NT2/D1 (cell line): ENCODE results near the gene TMEM132D.

Experiments
- DNase-seq: peaks from one replicate; pipeline ENCODE4 v3.0.0-alpha.2; 2011; ENCODE audit warnings: low read depth, low spot score
- H3K27me3 ChIP-seq: 2 replicates; pipeline ENCODE4 v1.6.0; 2011; ENCODE audit warnings: mild to moderate bottlenecking; ENCODE audit not compliant: insufficient read length, insufficient read depth
- H3K36me3 ChIP-seq: 2 replicates; pipeline ENCODE4 v1.6.1; 2011; ENCODE audit warnings: mild to moderate bottlenecking, low read length, mixed read lengths; ENCODE audit not compliant: insufficient read depth, insufficient read length
- H3K4me1 ChIP-seq: 2 replicates; pipeline ENCODE4 v1.5.1; 2011; ENCODE audit not compliant: insufficient read depth, insufficient read length
- H3K4me3 ChIP-seq: 2 replicates; pipeline ENCODE4 v1.5.1; 2011; ENCODE audit warnings: low read depth; ENCODE audit not compliant: insufficient read length
- H3K9ac ChIP-seq: 2 replicates; pipeline ENCODE4 v1.6.0; 2011; ENCODE audit warnings: low read depth; ENCODE audit not compliant: insufficient read length
- H3K9me3 ChIP-seq: 2 replicates; pipeline ENCODE4 v1.5.1; 2011; ENCODE audit warnings: mild to moderate bottlenecking, low read length; ENCODE audit not compliant: insufficient read depth
- SUZ12 ChIP-seq: IDR thresholded peaks from 2 replicates; pipeline ENCODE4 v1.6.1; 2011; ENCODE audit not compliant: insufficient read length, insufficient read depth; ENCODE audit errors: extremely low read depth
- YY1 ChIP-seq: IDR thresholded peaks from 2 replicates; pipeline ENCODE4 v1.6.1; 2011; ENCODE audit not compliant: insufficient read length, insufficient read depth
- ZNF274 ChIP-seq: IDR thresholded peaks from 2 replicates; pipeline ENCODE4 v1.6.1; 2011; ENCODE audit warnings: mild to moderate bottlenecking, low read depth, low read length

The TMEM132D gene

DNA sequence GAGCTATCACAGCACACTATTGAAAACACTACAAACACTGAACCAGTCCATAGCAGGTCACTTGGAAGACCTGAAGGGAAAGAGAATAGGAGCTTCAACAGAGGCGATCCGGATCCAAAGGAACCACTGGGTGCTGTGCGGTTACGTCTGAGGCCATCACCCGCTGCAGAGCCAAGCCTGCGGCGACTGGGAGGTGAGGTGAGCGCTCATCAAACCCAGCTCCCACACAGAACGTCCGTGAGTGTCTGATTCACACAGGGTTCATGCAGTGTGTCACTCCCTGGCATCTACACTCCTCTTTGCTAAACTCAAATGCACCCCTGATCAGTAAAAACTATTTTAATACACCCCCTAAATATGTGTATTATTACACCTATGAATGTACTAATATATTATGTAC, 64.1 kb downstream of the TMEM132D start:
- Histone ChIP-seq H3K4me3 (no peak overlapping the region), H3K27me3 (no peaks in the 10 kb centered on the region), H3K36me3 (no peaks in the 10 kb centered on the region), H3K9me3 (no peaks in the 10 kb centered on the region), H3K9ac (no peak overlapping the region), H3K4me1 (no peaks in the 10 kb centered on the region)
- TF ChIP-seq SUZ12 (no peak), YY1 (no peak), ZNF274 (no peak)
- DNase-seq: no peak

DNA sequence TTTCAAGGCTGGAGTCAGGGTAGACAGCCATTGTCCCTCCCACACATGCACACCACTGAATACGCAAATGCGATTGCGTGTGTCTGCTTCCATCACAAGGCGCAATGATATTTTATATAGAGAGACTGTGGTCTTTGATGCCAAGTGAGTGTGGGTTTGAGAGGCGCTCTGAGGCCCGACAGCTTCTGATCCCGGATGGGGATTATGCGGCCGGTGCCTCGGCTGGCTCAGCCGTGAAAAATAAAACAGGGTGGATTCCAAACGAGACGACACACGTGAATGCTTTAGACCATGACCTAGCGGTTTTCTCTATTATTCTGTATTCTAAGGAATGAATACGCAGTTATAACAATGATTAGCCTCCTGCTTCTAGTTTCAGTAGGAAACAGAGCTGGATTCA, 72.5 kb downstream of the TMEM132D start:
- TF ChIP-seq YY1 (no peak), ZNF274 (no peak), SUZ12 (no peak)
- no peaks in the 10 kb centered on the region for H3K36me3 ChIP-seq
- no peaks in the 10 kb centered on the region for H3K27me3 ChIP-seq
- H3K9ac ChIP-seq: no peak overlapping the region
- no peaks in the 10 kb centered on the region for H3K4me1 ChIP-seq
- H3K9me3 ChIP-seq: no peaks in the 10 kb centered on the region
- no peak for DNase-seq
- H3K4me3 ChIP-seq: no peak overlapping the region

DNA sequence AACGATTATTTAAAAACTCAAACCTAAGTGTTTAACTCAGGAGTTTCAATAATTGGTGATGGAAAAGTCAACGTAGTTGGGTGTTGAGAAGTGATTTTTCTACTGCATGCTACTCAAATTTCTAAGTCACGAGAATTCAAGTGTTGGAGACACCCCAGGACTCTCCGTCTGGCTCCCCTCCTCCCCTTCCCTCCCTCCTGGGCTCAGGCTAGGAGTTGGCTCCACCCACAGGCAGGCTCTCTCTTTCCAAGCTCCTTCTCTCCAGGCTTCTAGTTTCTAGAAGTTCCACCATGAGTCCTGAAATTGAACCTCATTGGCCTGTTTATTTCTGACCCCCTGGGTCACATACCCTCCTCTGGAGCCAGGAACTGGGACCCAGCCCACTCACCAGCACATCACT, 73.0 kb downstream of the TMEM132D start:
- no peak for DNase-seq
- Histone ChIP-seq H3K4me1 (no peaks in the 10 kb centered on the region), H3K9me3 (no peaks in the 10 kb centered on the region)

DNA sequence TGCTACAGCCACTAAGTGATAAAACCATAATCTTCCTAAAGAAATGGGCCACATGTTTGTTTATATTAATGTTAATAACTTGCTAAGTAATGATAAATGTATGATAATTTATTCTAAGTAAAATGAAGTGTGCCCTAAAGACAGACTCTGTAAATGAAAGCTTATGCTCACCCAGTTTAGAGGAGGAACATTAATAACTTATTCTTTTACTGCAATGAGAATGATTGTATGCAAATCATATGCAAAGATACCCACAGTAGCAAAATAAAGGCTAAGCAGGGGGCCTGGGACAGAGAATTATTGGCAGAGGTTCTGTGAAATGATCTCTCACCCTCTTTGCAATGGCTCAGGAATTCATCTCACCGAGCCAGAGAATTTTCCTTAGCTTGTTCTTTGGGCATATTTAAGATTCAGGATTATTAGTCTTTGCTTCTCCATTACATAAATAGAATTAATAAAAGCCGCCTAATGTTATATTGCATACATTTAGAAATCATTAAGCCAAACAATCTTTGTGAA, 75.9 kb downstream of the TMEM132D start:
- Histone ChIP-seq H3K36me3 (no peaks in the 10 kb centered on the region), H3K9me3 (no peaks in the 10 kb centered on the region), H3K4me3 (no peak overlapping the region), H3K27me3 (no peaks in the 10 kb centered on the region), H3K9ac (no peak overlapping the region), H3K4me1 (no peaks in the 10 kb centered on the region)
- DNase-seq: no peak
- TF ChIP-seq YY1 (no peak), SUZ12 (no peak), ZNF274 (no peak)

More for the DNA sequence above, 73.0 kb downstream of the TMEM132D start:
- H3K9ac ChIP-seq: no peak overlapping the region
- no peaks in the 10 kb centered on the region for H3K36me3 ChIP-seq
- H3K27me3 ChIP-seq: no peaks in the 10 kb centered on the region
- no peak for TF ChIP-seq ZNF274
- TF ChIP-seq YY1: no peak
- TF ChIP-seq SUZ12: no peak
- no peak overlapping the region for H3K4me3 ChIP-seq

DNA sequence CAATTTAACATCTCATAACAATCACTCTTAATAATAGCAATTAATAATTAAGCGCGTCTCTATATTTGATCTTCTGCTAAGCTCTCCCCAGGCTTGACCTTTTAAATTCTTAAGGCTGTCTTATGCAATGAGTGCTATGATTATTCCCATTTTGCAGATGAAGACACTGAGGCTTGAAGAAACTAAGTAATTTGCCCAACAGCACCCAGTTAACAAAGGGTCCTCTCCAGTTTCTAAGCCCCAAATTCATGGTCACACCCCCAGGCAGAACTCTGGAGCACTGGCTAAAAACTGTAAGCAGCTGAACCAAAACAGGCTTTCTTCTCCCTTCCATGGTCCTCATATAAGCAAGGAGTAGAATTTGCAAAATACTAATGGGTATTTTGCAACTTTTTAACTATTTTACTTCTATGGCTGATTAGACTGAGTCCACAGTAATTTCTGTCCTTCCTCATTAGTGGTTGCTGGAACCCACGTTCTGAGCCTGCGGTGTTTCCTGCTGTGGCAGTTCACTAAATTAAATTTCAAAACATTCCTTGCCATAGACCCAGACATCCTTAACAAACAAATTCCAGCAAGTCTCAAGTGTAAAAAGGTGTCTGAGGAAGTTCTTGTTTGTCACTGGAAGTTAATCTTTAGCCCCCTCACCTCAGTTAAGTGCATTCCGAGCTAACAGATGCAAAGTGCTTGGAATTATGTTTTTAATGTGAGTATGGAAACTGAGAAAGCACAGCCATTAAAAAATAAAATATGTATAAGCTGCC, 76.5 kb downstream of the TMEM132D start:
- H3K9me3 ChIP-seq: no peaks in the 10 kb centered on the region
- H3K4me1 ChIP-seq: no peaks in the 10 kb centered on the region
- H3K36me3 ChIP-seq: no peaks in the 10 kb centered on the region
- no peak overlapping the region for H3K4me3 ChIP-seq
- TF ChIP-seq SUZ12 (no peak), YY1 (no peak)
- no peaks in the 10 kb centered on the region for H3K27me3 ChIP-seq
- DNase-seq: peak; percentile 25
- H3K9ac ChIP-seq: no peak overlapping the region

DNA sequence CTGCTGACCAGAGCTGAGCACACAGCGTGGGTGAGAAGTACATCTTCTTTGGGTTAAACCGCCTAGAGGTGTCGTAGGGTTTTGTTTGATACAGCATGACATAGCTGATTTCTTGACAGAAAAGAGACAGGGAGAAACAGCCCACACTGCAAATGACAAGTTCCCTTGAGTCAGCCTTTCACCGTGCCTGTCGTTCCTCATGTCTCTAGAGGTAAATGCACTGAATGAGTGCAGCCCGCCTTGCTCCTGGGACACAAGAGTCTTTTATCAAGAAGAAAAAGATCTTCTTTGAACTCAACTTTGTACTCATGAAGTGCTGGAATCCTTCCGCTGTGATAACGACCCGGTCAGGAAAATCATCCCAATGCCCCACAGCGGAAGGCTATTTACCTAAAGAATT, 77.6 kb downstream of the TMEM132D start:
- TF ChIP-seq YY1 (no peak), ZNF274 (no peak), SUZ12 (no peak)
- no peak for DNase-seq
- Histone ChIP-seq H3K4me3 (no peak overlapping the region), H3K9ac (no peak overlapping the region), H3K36me3 (no peaks in the 10 kb centered on the region), H3K27me3 (no peaks in the 10 kb centered on the region), H3K9me3 (no peaks in the 10 kb centered on the region), H3K4me1 (no peaks in the 10 kb centered on the region)

DNA sequence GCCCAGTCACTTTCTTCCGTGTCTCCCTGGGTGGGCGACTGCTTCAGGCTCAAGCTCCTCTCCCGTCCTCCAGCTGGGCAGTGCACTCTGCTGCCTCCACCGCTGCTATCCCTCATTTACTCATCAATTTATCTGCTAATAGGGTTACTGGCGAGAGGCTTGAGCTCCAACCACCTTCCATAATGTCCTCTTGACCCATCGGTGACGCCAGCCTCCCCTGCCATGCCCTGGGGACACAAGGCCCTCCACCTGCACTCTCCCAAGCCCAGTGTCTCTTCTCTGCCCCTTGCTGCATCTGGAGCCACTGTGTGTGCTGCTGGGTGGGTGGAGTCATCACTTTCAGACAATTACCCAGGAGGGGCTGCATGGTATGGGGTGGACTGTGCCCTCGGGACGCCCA, 78.5 kb downstream of the TMEM132D start:
- Histone ChIP-seq H3K4me3 (no peak overlapping the region), H3K9ac (no peak overlapping the region), H3K9me3 (no peaks in the 10 kb centered on the region), H3K36me3 (no peaks in the 10 kb centered on the region), H3K4me1 (no peaks in the 10 kb centered on the region), H3K27me3 (no peaks in the 10 kb centered on the region)
- TF ChIP-seq SUZ12 (no peak), YY1 (no peak), ZNF274 (no peak)
- no peak for DNase-seq

DNA sequence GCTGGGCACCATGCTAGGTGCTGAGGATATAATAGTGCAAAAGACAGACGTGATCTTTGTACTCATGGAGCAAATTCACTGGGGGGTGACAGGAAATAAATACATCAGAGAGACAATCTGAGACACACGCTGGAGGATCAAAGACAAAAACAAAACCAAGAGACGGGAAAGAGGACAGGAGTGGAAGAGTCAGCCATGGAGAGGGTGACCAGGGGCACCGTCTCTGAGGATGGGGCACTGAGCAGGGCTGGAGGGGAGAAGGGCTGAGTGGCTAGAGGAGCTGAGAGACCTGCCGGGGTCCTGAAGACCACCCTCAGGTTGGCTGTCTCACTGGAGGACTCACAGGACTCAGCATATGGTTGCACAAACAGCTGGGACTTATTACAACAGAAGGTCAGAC, 81.9 kb downstream of the TMEM132D start:
- Histone ChIP-seq H3K9ac (no peak overlapping the region), H3K36me3 (no peaks in the 10 kb centered on the region), H3K27me3 (no peaks in the 10 kb centered on the region), H3K4me1 (no peaks in the 10 kb centered on the region), H3K9me3 (no peaks in the 10 kb centered on the region), H3K4me3 (no peak overlapping the region)
- no peak for TF ChIP-seq SUZ12
- TF ChIP-seq YY1: no peak
- no peak for TF ChIP-seq ZNF274
- DNase-seq: no peak
